ENCODE measurements around the gene SPDYE6.
"Not testable (repeated sequence)": the region's sequence is repeated elsewhere in the genome, so short reads cannot be mapped to it uniquely, and the experiment has no call there.

Gene SPDYE6

GRCh38 chr7:102327183-102327582 is 29.1 kb downstream of the SPDYE6 start:
- 90 to 94% methylated on average over 6 of the region's 6 CpGs for WGBS, 2 experiments
- not testable (repeated sequence) for H3K27ac ChIP-seq (ENCODE audit: insufficient read depth, low read depth, low read length, poor library complexity, severe bottlenecking); H3K9me3 ChIP-seq (ENCODE audit: control insufficient read depth, low read length); H3K36me3 ChIP-seq (ENCODE audit: control insufficient read depth, insufficient read depth, low read length); H3K27me3 ChIP-seq (ENCODE audit: control insufficient read depth, insufficient read depth, low read length, poor library complexity, severe bottlenecking); H3K4me3 ChIP-seq (ENCODE audit: insufficient read depth, low read depth, low read length); H3K4me1 ChIP-seq (ENCODE audit: control insufficient read depth, insufficient read depth, low read length)

DNA sequence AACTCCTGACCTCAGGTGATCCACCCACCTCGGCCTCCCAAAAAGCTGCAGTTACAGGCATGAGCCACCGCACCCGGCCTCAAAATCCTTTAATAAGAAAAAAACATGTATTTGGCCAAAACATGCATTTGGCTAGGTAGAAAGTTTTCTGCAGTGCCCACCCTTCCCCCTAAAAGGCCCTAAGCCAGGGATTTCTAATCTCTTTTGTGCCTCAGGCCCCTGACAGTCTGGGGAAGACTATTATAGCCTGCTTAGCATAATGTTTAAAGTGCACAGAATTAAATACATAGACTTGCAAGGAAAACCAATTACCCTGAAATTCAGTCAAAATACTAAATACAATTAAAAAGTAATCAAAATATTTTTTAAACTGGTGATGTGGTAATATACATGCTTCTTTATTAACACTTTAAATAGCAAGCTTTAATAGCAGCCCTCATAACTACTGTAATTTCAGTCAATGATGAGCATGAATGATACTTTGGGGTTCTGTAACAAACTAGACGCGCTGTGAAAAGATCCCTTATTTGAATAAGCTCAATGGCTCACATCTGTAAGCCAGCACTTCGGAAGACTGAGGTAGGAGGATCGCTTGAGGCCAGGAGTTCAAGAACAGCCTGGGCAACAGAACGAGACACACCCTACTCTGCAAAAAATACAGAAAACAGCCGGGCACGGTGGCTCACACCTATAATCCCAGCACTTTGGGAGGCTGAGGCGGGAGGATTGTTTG is 29.9 kb downstream of the SPDYE6 start:
- Histone ChIP-seq H3K27ac (ENCODE audit: insufficient read depth, low read depth, low read length, poor library complexity, severe bottlenecking) (no peak overlapping the region), H3K4me3 (ENCODE audit: insufficient read depth, low read depth, low read length) (no peak overlapping the region), H3K36me3 (ENCODE audit: control insufficient read depth, insufficient read depth, low read length) (no peaks in the 10 kb centered on the region), H3K4me1 (ENCODE audit: control insufficient read depth, insufficient read depth, low read length) (no peaks in the 10 kb centered on the region), H3K9me3 (ENCODE audit: control insufficient read depth, low read length) (no peaks in the 10 kb centered on the region), H3K27me3 (ENCODE audit: control insufficient read depth, insufficient read depth, low read length, poor library complexity, severe bottlenecking) (peaks cover 4% of the 10 kb centered on the region)
- WGBS, 2 experiments, result 90% methylated on average over 11 of the region's 11 CpGs

DNA sequence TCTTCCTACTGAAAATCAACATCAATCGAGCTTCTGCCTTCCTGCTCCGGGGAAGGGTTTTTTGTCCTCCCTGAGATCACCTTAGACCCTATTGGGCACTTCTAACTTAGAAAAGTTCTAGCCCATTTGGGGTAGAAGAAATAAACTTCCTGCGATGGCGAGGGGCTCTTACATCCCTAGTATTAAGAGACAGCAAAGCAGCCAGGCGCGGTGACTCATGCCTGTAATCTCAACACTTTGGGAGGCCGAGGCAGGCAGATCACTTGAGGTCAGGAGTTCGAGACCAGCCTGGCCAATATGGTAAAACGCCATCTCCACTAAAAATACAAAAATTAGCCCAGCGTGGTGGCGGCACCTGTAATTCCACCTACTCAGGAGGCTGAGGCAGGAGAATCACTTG is 31.1 kb downstream of the SPDYE6 start:
- H3K4me3 ChIP-seq (ENCODE audit: insufficient read depth, low read depth, low read length); H3K9me3 ChIP-seq (ENCODE audit: control insufficient read depth, low read length); H3K36me3 ChIP-seq (ENCODE audit: control insufficient read depth, insufficient read depth, low read length); H3K4me1 ChIP-seq (ENCODE audit: control insufficient read depth, insufficient read depth, low read length); H3K27me3 ChIP-seq (ENCODE audit: control insufficient read depth, insufficient read depth, low read length, poor library complexity, severe bottlenecking); H3K27ac ChIP-seq (ENCODE audit: insufficient read depth, low read depth, low read length, poor library complexity, severe bottlenecking): not testable (repeated sequence)
- 89 to 92% methylated on average over 11 of the region's 11 CpGs for WGBS, 2 experiments

DNA sequence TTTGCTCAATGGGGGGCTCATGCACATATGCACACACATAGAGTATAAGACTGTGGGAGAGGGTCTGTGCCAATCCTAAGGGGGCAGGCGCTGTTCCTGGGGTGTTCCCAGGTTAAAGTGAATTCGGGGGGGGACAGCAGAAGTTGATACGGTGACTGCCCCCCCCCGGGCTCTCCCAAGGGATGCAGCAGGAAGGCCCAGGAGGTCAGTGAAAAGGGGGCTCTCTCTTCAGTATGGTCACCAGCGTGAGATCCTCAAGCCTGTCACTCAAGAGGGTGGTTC is 32.4 kb downstream of the SPDYE6 start:
- no peaks in the 10 kb centered on the region for H3K4me1 ChIP-seq (ENCODE audit: control insufficient read depth, insufficient read depth, low read length)
- 91 to 95% methylated on average over 5 of the region's 5 CpGs for WGBS, 2 experiments
- H3K9me3 ChIP-seq (ENCODE audit: control insufficient read depth, low read length), result no peaks in the 10 kb centered on the region
- no peaks in the 10 kb centered on the region for H3K36me3 ChIP-seq (ENCODE audit: control insufficient read depth, insufficient read depth, low read length)
- peaks cover 4% of the 10 kb centered on the region for H3K27me3 ChIP-seq (ENCODE audit: control insufficient read depth, insufficient read depth, low read length, poor library complexity, severe bottlenecking)
- H3K4me3 ChIP-seq (ENCODE audit: insufficient read depth, low read depth, low read length), result no peak overlapping the region
- no peak overlapping the region for H3K27ac ChIP-seq (ENCODE audit: insufficient read depth, low read depth, low read length, poor library complexity, severe bottlenecking)

- H3K27ac ChIP-seq (ENCODE audit: insufficient read depth, low read depth, low read length, poor library complexity, severe bottlenecking), result no peak overlapping the region
- H3K27me3 ChIP-seq (ENCODE audit: control insufficient read depth, insufficient read depth, low read length, poor library complexity, severe bottlenecking), result peaks cover 4% of the 10 kb centered on the region
- no peaks in the 10 kb centered on the region for H3K36me3 ChIP-seq (ENCODE audit: control insufficient read depth, insufficient read depth, low read length)
- H3K4me3 ChIP-seq (ENCODE audit: insufficient read depth, low read depth, low read length), result no peak overlapping the region
- 95 to 96% methylated on average over 8 of the region's 8 CpGs for WGBS, 2 experiments
- no peaks in the 10 kb centered on the region for H3K9me3 ChIP-seq (ENCODE audit: control insufficient read depth, low read length)
- no peaks in the 10 kb centered on the region for H3K4me1 ChIP-seq (ENCODE audit: control insufficient read depth, insufficient read depth, low read length)
Observed at GRCh38 chr7:102322202-102322715, 34.0 kb downstream of the SPDYE6 start.

- WGBS, 2 experiments, result 37 to 39% methylated on average over 73 of the region's 73 CpGs
- Histone ChIP-seq H3K4me3 (ENCODE audit: insufficient read depth, low read depth, low read length) (no peak overlapping the region), H3K4me1 (ENCODE audit: control insufficient read depth, insufficient read depth, low read length) (no peaks in the 10 kb centered on the region), H3K27ac (ENCODE audit: insufficient read depth, low read depth, low read length, poor library complexity, severe bottlenecking) (no peak overlapping the region), H3K9me3 (ENCODE audit: control insufficient read depth, low read length) (no peaks in the 10 kb centered on the region), H3K27me3 (ENCODE audit: control insufficient read depth, insufficient read depth, low read length, poor library complexity, severe bottlenecking) (peaks cover 4% of the 10 kb centered on the region), H3K36me3 (ENCODE audit: control insufficient read depth, insufficient read depth, low read length) (no peaks in the 10 kb centered on the region)
Observed at GRCh38 chr7:102321351-102322201, 34.7 kb downstream of the SPDYE6 start.

DNA sequence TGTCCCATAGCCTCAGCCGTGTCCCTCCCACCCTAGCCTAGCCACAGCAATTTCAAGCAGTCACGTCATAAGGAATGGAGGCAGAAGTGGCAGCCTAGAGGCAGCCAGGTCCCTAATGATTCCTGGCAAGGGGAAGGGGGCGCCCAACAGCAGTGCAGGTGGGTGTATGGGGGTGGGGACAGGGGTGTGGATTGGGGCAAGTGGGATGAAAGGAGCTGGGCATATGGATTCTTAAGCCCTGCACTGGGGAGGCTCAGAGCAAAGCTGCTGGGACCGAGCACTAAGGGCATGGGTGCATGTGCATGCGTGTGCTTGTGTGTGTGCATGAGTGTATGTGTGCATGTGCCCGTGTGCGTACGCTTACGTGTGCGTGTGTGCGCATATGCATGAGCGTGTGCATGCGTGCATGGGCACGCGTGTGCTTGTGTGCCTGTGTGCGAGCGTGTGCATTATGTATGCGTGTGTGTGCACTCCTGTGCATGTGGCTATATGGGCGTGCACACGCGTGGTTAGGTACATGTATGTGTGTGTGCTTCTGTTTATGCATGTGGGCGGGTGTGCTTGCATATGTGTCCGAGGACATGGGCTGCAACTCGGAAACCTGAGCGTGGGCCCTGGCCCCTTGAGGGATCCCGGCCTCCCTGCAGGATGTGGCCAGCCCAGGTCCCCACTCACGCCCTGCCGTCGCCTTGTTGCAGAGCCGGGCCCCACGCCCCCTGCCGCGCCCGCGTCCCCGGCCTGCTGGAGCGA is 35.5 kb downstream of the SPDYE6 start:
- H3K27ac ChIP-seq (ENCODE audit: insufficient read depth, low read depth, low read length, poor library complexity, severe bottlenecking), result no peak overlapping the region
- H3K36me3 ChIP-seq (ENCODE audit: control insufficient read depth, insufficient read depth, low read length), result no peaks in the 10 kb centered on the region
- WGBS, 2 experiments, result 79 to 80% methylated on average over 37 of the region's 37 CpGs
- peaks cover 4% of the 10 kb centered on the region for H3K27me3 ChIP-seq (ENCODE audit: control insufficient read depth, insufficient read depth, low read length, poor library complexity, severe bottlenecking)
- no peaks in the 10 kb centered on the region for H3K9me3 ChIP-seq (ENCODE audit: control insufficient read depth, low read length)
- no peaks in the 10 kb centered on the region for H3K4me1 ChIP-seq (ENCODE audit: control insufficient read depth, insufficient read depth, low read length)
- H3K4me3 ChIP-seq (ENCODE audit: insufficient read depth, low read depth, low read length), result no peak overlapping the region

GRCh38 chr7:102320181-102320580 is 36.1 kb downstream of the SPDYE6 start:
- Histone ChIP-seq H3K27me3 (ENCODE audit: control insufficient read depth, insufficient read depth, low read length, poor library complexity, severe bottlenecking) (peaks cover 4% of the 10 kb centered on the region), H3K27ac (ENCODE audit: insufficient read depth, low read depth, low read length, poor library complexity, severe bottlenecking) (no peak overlapping the region), H3K4me1 (ENCODE audit: control insufficient read depth, insufficient read depth, low read length) (no peaks in the 10 kb centered on the region), H3K36me3 (ENCODE audit: control insufficient read depth, insufficient read depth, low read length) (no peaks in the 10 kb centered on the region), H3K9me3 (ENCODE audit: control insufficient read depth, low read length) (no peaks in the 10 kb centered on the region), H3K4me3 (ENCODE audit: insufficient read depth, low read depth, low read length) (no peak overlapping the region)
- WGBS, 2 experiments, result 93 to 94% methylated on average over 14 of the region's 14 CpGs

- no peaks in the 10 kb centered on the region for H3K9me3 ChIP-seq (ENCODE audit: control insufficient read depth, low read length)
- 90 to 92% methylated on average over 3 of the region's 3 CpGs for WGBS, 2 experiments
- H3K4me1 ChIP-seq (ENCODE audit: control insufficient read depth, insufficient read depth, low read length), result no peaks in the 10 kb centered on the region
- H3K27ac ChIP-seq (ENCODE audit: insufficient read depth, low read depth, low read length, poor library complexity, severe bottlenecking), result no peak overlapping the region
- H3K27me3 ChIP-seq (ENCODE audit: control insufficient read depth, insufficient read depth, low read length, poor library complexity, severe bottlenecking), result peaks cover 4% of the 10 kb centered on the region
- no peaks in the 10 kb centered on the region for H3K36me3 ChIP-seq (ENCODE audit: control insufficient read depth, insufficient read depth, low read length)
- no peak overlapping the region for H3K4me3 ChIP-seq (ENCODE audit: insufficient read depth, low read depth, low read length)
Observed at GRCh38 chr7:102319671-102320070, 36.6 kb downstream of the SPDYE6 start.

GRCh38 chr7:102318482-102318971 is 37.7 kb downstream of the SPDYE6 start:
- H3K36me3 ChIP-seq (ENCODE audit: control insufficient read depth, insufficient read depth, low read length), result no peaks in the 10 kb centered on the region
- H3K27ac ChIP-seq (ENCODE audit: insufficient read depth, low read depth, low read length, poor library complexity, severe bottlenecking), result no peak overlapping the region
- H3K4me3 ChIP-seq (ENCODE audit: insufficient read depth, low read depth, low read length), result no peak overlapping the region
- H3K4me1 ChIP-seq (ENCODE audit: control insufficient read depth, insufficient read depth, low read length), result no peaks in the 10 kb centered on the region
- WGBS, 2 experiments, result 91 to 93% methylated on average over 7 of the region's 7 CpGs
- H3K9me3 ChIP-seq (ENCODE audit: control insufficient read depth, low read length), result no peaks in the 10 kb centered on the region
- peaks cover 4% of the 10 kb centered on the region for H3K27me3 ChIP-seq (ENCODE audit: control insufficient read depth, insufficient read depth, low read length, poor library complexity, severe bottlenecking)

All from ectodermal cell (in vitro differentiated cells).